Prostate gland (tissue), 2 donors: ENCODE results near the gene TMEM117. TPM values are rescaled to one million over a fixed set of nuclear protein-coding genes. Genes with fewer than 3 reads are reported as not detected.

Experiments used
- DNase-seq: peaks from one replicate; pipeline ENCODE4 v3.0.0-alpha.2; 2019; ENCODE audit warnings: low spot score
- H3K27ac ChIP-seq, 2 donors: fragments of 200-600 bp; sonication (generic); 2 replicates each; pipeline ENCODE4 v1.5.1; 2017 to 2019
- H3K27me3 ChIP-seq: fragments of 200-600 bp; sonication (generic); replicated peaks from 2 replicates; pipeline ENCODE4 v1.5.1; 2019; ENCODE audit not compliant: insufficient read depth
- H3K36me3 ChIP-seq, 2 donors: fragments of 200-600 bp; sonication (generic); 1 replicate in 1 of 2; 2 replicates in 1 of 2; pipeline versions ENCODE4 v1.5.1 to v1.8.1; 2017 to 2019
- H3K4me1 ChIP-seq: fragments of 200-600 bp; sonication (generic); replicated peaks from 2 replicates; pipeline ENCODE4 v1.5.1; 2019
- H3K4me3 ChIP-seq, 2 donors: fragments of 200-600 bp; sonication (generic); 2 replicates each; pipeline ENCODE4 v1.5.1; 2017 to 2019
- H3K9me3 ChIP-seq: fragments of 200-600 bp; sonication (generic); 2 replicates; pipeline ENCODE4 v1.5.1; 2017
- POLR2A ChIP-seq: fragments of 450-650 bp; IDR thresholded peaks from one replicate; pipeline ENCODE4 v1.6.1; 2016; ENCODE audit warnings: antibody characterized with exemption, mild to moderate bottlenecking
- POLR2AphosphoS5 ChIP-seq: sonication (generic); formaldehyde crosslinking; IDR thresholded peaks from one replicate; pipeline ENCODE4 v1.6.1; 2017; ENCODE audit warnings: antibody characterized with exemption
- WGBS: methylation state at CpG from one replicate; pipeline ENCODE4 v1.1.5; 2018; 5-methylcytosine and 5-hydroxymethylcytosine counted together
- intact Hi-C: fragments of 100-400 bp; cut with DNase I; formaldehyde crosslinking; loops from one replicate; pipeline ENCODE4 v1.14.2; 2022
- total RNA-seq, 2 donors: library from RNA; depleted of rRNA; stranded (reverse); fragments of >200 nt; gene quantifications; one replicate each; pipeline ENCODE4 v1.1.0, GENCODE V29; 2016
- TF ChIP-seq, protein P1 (sequence below), 4 experiments: fragments of 200-600 bp in 2 of 4; fragments of 450-650 bp in 2 of 4; sonication (generic) in 2 of 4; IDR thresholded peaks; 1 replicate in 3 of 4; 2 replicates in 1 of 4; pipeline ENCODE4 v1.5.1; 2016 to 2019; ENCODE audit warnings: antibody characterized with exemption in 4 of 4, mild to moderate bottlenecking in 2 of 4, moderate library complexity in 2 of 4

Gene TMEM117
- total RNA-seq, 2 donors from 2014 or later = 15.5 to 26.5 TPM

DNA sequence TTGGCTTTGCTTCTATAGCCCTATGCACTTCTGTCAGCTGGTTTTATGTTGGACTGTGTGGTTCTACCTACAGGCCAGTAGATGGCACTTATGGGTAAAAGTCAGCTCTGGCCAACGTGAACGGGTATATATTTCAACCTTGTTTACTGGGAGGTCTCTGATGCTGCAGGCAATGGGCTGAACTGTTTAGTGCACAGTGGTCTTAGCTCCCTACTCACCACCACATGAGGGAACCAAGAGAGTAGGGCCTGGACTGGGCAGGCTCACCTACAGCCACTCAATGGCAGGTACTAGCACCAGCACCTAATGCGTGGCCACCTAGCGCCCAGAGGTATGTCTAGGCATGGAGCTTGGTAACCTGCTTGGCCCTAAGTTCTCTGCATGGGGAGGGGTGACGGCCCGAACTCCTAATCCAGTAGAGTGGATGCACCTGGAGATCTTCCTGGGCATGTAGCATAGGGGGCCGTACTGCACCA, 481.8 kb downstream of the TMEM117 start:
- Histone ChIP-seq H3K4me3 (no peak overlapping the region), H3K9me3 (no peaks in the 10 kb centered on the region), H3K4me1 (no peaks in the 10 kb centered on the region), H3K27ac (no peak overlapping the region), H3K27me3 (no peaks in the 10 kb centered on the region), H3K36me3 (no peaks in the 10 kb centered on the region)
- TF ChIP-seq, protein P1, sequence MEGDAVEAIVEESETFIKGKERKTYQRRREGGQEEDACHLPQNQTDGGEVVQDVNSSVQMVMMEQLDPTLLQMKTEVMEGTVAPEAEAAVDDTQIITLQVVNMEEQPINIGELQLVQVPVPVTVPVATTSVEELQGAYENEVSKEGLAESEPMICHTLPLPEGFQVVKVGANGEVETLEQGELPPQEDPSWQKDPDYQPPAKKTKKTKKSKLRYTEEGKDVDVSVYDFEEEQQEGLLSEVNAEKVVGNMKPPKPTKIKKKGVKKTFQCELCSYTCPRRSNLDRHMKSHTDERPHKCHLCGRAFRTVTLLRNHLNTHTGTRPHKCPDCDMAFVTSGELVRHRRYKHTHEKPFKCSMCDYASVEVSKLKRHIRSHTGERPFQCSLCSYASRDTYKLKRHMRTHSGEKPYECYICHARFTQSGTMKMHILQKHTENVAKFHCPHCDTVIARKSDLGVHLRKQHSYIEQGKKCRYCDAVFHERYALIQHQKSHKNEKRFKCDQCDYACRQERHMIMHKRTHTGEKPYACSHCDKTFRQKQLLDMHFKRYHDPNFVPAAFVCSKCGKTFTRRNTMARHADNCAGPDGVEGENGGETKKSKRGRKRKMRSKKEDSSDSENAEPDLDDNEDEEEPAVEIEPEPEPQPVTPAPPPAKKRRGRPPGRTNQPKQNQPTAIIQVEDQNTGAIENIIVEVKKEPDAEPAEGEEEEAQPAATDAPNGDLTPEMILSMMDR (IDR thresholded peaks at IDR 0.05) = peak in 1 of 4 experiments; percentile 8
- no peak for TF ChIP-seq POLR2A
- TF ChIP-seq POLR2AphosphoS5 = no peak
- no peak for DNase-seq
- WGBS = 82% methylated on average over 7 of the region's 7 CpGs
- intact Hi-C loops = no loop called here

DNA sequence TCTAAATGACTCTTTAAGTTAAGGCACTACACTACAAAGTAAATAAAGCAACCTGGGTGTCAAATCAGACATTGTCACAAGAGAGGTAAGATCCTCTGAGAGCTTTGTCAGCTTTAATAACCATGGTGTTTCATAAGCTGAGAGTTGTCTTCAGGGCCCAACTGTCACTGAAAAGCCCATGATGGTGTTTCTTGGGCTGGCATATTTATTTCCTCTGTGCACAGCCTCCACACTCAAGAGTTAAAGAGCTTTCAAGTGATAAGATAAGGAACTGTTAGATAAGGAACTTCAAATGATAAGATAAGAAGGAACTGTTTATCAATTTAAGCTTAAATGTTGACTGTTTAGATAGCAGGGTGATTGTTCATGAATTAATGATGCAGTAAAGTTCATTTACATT, 495.4 kb downstream of the TMEM117 start:
- intact Hi-C loops = no loop called here
- TF ChIP-seq, protein P1 (IDR thresholded peaks at IDR 0.05) = no peak
- TF ChIP-seq POLR2A (no peak), POLR2AphosphoS5 (no peak)
- DNase-seq = no peak
- Histone ChIP-seq H3K27me3 (no peaks in the 10 kb centered on the region), H3K4me3 (no peak overlapping the region), H3K4me1 (no peaks in the 10 kb centered on the region), H3K9me3 (no peaks in the 10 kb centered on the region), H3K36me3 (no peaks in the 10 kb centered on the region), H3K27ac (no peak overlapping the region)

DNA sequence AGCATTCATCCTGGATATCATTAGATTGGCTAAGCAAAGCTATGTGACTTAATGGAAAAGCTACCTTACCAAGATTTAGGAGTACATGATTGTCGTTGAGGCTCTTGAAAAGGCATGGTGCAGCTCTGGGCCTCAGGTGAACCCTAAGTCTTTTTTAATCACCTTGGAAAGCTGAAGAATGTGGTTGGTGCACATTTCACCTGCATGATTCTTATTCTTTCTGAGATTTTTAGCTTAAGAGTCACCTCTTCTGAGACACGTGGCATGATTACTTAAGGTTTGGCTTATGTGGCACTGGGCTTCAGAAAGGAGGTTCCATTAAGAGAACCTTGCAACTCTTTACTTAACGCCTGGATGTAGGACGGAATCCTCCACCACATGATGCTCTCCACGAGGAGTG, 498.5 kb downstream of the TMEM117 start:
- Histone ChIP-seq H3K36me3 (no peaks in the 10 kb centered on the region), H3K4me1 (no peaks in the 10 kb centered on the region), H3K27me3 (no peaks in the 10 kb centered on the region), H3K27ac (no peak overlapping the region), H3K4me3 (no peak overlapping the region), H3K9me3 (no peaks in the 10 kb centered on the region)
- DNase-seq = no peak
- TF ChIP-seq, protein P1 (IDR thresholded peaks at IDR 0.05) = no peak
- no peak for TF ChIP-seq POLR2AphosphoS5
- no peak for TF ChIP-seq POLR2A
- 93% methylated on average over 5 of the region's 5 CpGs for WGBS
- intact Hi-C loops = no loop called here

DNA sequence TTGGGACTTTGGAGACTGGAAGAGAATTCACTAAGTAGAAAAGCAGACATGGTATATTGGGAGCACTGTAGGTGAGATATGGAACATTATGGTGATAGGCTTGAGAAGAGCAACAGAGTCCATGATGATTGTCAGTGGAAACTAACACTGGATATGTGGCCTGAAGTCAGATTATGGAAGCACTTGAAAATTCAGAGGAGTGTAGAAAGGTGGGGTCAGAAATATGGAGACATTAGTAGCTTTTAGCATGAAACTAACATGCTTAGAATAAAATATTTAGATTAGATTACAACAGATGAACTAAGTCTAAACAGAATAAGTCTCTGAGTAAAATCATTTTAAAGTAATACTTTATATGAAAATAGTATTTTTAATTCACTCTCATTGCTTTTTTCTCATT, 499.1 kb downstream of the TMEM117 start:
- H3K27me3 ChIP-seq = no peaks in the 10 kb centered on the region
- H3K27ac ChIP-seq = no peak overlapping the region
- no peaks in the 10 kb centered on the region for H3K36me3 ChIP-seq
- TF ChIP-seq POLR2A = no peak
- TF ChIP-seq, protein P1 (IDR thresholded peaks at IDR 0.05) = no peak
- TF ChIP-seq POLR2AphosphoS5 = no peak
- no peak overlapping the region for H3K4me3 ChIP-seq
- no peaks in the 10 kb centered on the region for H3K4me1 ChIP-seq
- intact Hi-C loops = no loop called here
- no peak for DNase-seq
- H3K9me3 ChIP-seq = no peaks in the 10 kb centered on the region

DNA sequence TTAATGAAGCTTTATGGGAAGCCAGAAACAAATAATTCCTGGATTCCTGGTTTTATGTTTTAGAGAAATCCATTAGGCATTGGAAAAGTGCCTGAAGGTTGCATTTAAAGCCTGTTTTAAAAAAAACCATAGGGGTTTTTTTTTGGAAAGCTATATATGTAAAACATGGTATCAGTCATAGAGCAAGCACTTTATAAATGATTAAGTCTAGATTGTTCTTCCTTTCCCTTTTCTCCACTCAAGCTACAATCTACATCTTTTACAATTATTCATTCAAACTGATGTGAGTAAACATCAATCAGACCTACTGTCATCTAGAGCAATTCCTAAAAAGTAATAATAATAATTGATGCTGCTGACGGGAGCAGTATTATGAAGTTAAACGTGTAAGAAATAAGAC, 500.7 kb downstream of the TMEM117 start:
- no peaks in the 10 kb centered on the region for H3K27me3 ChIP-seq
- 93% methylated on average over 2 of the region's 2 CpGs for WGBS
- intact Hi-C loops = no loop called here
- H3K4me1 ChIP-seq = no peaks in the 10 kb centered on the region
- no peak for DNase-seq
- H3K4me3 ChIP-seq = no peak overlapping the region
- no peak for TF ChIP-seq POLR2A
- TF ChIP-seq, protein P1 (IDR thresholded peaks at IDR 0.05) = no peak
- no peak for TF ChIP-seq POLR2AphosphoS5
- H3K36me3 ChIP-seq = no peaks in the 10 kb centered on the region
- H3K9me3 ChIP-seq = no peaks in the 10 kb centered on the region
- H3K27ac ChIP-seq = no peak overlapping the region
